Dedifferentiated amniotic fluid mesenchymal stem cell (primary cell): ENCODE data around the gene DNAJC15.
A peak's percentile ranks its signal among the peaks of the same experiment; 100 is the strongest.
"Not testable (repeated sequence)": the region's sequence is repeated elsewhere in the genome, so short reads cannot be mapped to it uniquely, and the experiment has no call there.

Experiments used
- DNase-seq: peaks from one replicate; pipeline ENCODE4 v3.0.0-alpha.2; 2016; ENCODE audit errors: extremely low spot score

DNAJC15 gene

GRCh38 chr13:43045302-43045773 lies 22.0 kb downstream of the DNAJC15 start:
- not testable (repeated sequence) for DNase-seq

GRCh38 chr13:43046259-43046658 lies 22.9 kb downstream of the DNAJC15 start:
- no peak for DNase-seq

GRCh38 chr13:43054803-43055802 lies 31.7 kb downstream of the DNAJC15 start:
- DNase-seq: no peak

- DNase-seq: no peak
These were observed 34.4 kb downstream of the DNAJC15 start for GRCh38 chr13:43057653-43058317.

GRCh38 chr13:43058318-43058674 lies 34.9 kb downstream of the DNAJC15 start:
- peak; percentile 67 for DNase-seq

- no peak for DNase-seq
These were observed 35.4 kb downstream of the DNAJC15 start for GRCh38 chr13:43058831-43059230.

- DNase-seq: not testable (repeated sequence)
These were observed 36.4 kb downstream of the DNAJC15 start for GRCh38 chr13:43059779-43060178.

GRCh38 chr13:43060806-43061205 lies 37.4 kb downstream of the DNAJC15 start:
- not testable (repeated sequence) for DNase-seq

GRCh38 chr13:43061496-43062280 lies 38.3 kb downstream of the DNAJC15 start:
- DNase-seq: no peak

- no peak for DNase-seq
These were observed 48.4 kb downstream of the DNAJC15 start for GRCh38 chr13:43071824-43072223.

- no peak for DNase-seq
These were observed 49.0 kb downstream of the DNAJC15 start for GRCh38 chr13:43072394-43072793.

- DNase-seq: no peak
These were observed 51.6 kb downstream of the DNAJC15 start for GRCh38 chr13:43074824-43075510.

GRCh38 chr13:43075511-43075902 lies 52.1 kb downstream of the DNAJC15 start:
- not testable (repeated sequence) for DNase-seq

- DNase-seq: no peak
These were observed 53.7 kb downstream of the DNAJC15 start for GRCh38 chr13:43077046-43077445.

GRCh38 chr13:43077461-43077860 lies 54.1 kb downstream of the DNAJC15 start:
- DNase-seq: no peak

GRCh38 chr13:43077906-43078305 lies 54.5 kb downstream of the DNAJC15 start:
- no peak for DNase-seq

GRCh38 chr13:43078399-43078798 lies 55.0 kb downstream of the DNAJC15 start:
- DNase-seq: no peak

GRCh38 chr13:43079392-43079931 lies 56.1 kb downstream of the DNAJC15 start:
- no peak for DNase-seq

GRCh38 chr13:43080199-43080598 lies 56.8 kb downstream of the DNAJC15 start:
- DNase-seq: no peak

- DNase-seq: no peak
These were observed 58.5 kb downstream of the DNAJC15 start for GRCh38 chr13:43081866-43082265.

- no peak for DNase-seq
These were observed 60.4 kb downstream of the DNAJC15 start for GRCh38 chr13:43083750-43084149.
